Bronchial epithelial cell (primary cell): ENCODE data around the gene ZNF74. TPM values are rescaled to one million over a fixed set of nuclear protein-coding genes. Genes with fewer than 3 reads are reported as not detected.
"Not testable (repeated sequence)": the region's sequence is repeated elsewhere in the genome, so short reads cannot be mapped to it uniquely, and the experiment has no call there.

ENCODE experiments used
- DNase-seq: peaks from one replicate; pipeline ENCODE4 v3.0.0-alpha.2; 2010; ENCODE audit warnings: low read depth
- FAIRE-seq: peaks from 2 replicates; lab custom pipeline; 2011; peaks lifted over from hg19 to GRCh38; lab: Jason Lieb, UNC
- H3K27me3 ChIP-seq: 2 replicates; pipeline ENCODE4 v1.5.1; 2011; ENCODE audit warnings: low read length; ENCODE audit not compliant: control insufficient read depth, insufficient read depth
- H3K36me3 ChIP-seq: 2 replicates; pipeline ENCODE4 v1.5.1; 2011; ENCODE audit warnings: low read length; ENCODE audit not compliant: control insufficient read depth, insufficient read depth
- H3K4me3 ChIP-seq: 2 replicates; pipeline ENCODE4 v1.5.1; 2011; ENCODE audit warnings: mild to moderate bottlenecking, low read depth, low read length, control low read depth
- CTCF ChIP-seq: IDR thresholded peaks from 2 replicates; pipeline ENCODE4 v1.5.1; 2011; ENCODE audit warnings: mild to moderate bottlenecking, moderate library complexity, low read length, control low read depth, inconsistent platforms; ENCODE audit not compliant: insufficient read depth, severe bottlenecking
- total RNA-seq: library from RNA; depleted of rRNA; stranded (reverse); fragments of >200 nt; gene quantifications from 2 replicates; pipeline ENCODE4 v1.2.1, GENCODE V29; 2014

The ZNF74 gene
- total RNA-seq, 1 donor from 2014 or later: 15.5 TPM

GRCh38 chr22:20386336-20386735 is 7.6 kb upstream of the ZNF74 start:
- no peak for TF ChIP-seq CTCF
- Histone ChIP-seq H3K36me3 (no peaks in the 10 kb centered on the region), H3K27me3 (no peaks in the 10 kb centered on the region), H3K4me3 (no peak overlapping the region)
- no peak for FAIRE-seq
- no peak for DNase-seq

GRCh38 chr22:20386972-20387371 is 7.0 kb upstream of the ZNF74 start:
- H3K4me3 ChIP-seq: no peak overlapping the region
- H3K27me3 ChIP-seq: no peaks in the 10 kb centered on the region
- DNase-seq (no peak), FAIRE-seq (no peak)
- no peak for TF ChIP-seq CTCF
- no peaks in the 10 kb centered on the region for H3K36me3 ChIP-seq

- TF ChIP-seq CTCF: no peak
- FAIRE-seq (no peak), DNase-seq (no peak)
Observed at GRCh38 chr22:20388200-20388599, 5.8 kb upstream of the ZNF74 start.

GRCh38 chr22:20389288-20389687 is 4.7 kb upstream of the ZNF74 start:
- FAIRE-seq: no peak

More at GRCh38 chr22:20388200-20388599, 5.8 kb upstream of the ZNF74 start:
- H3K36me3 ChIP-seq: no peaks in the 10 kb centered on the region
- no peaks in the 10 kb centered on the region for H3K27me3 ChIP-seq
- no peak overlapping the region for H3K4me3 ChIP-seq

GRCh38 chr22:20390394-20390907 is 3.5 kb upstream of the ZNF74 start:
- Histone ChIP-seq H3K4me3 (no peak overlapping the region), H3K27me3 (no peaks in the 10 kb centered on the region), H3K36me3 (no peaks in the 10 kb centered on the region)
- TF ChIP-seq CTCF: no peak
- no peak for FAIRE-seq
- no peak for DNase-seq

More at GRCh38 chr22:20389288-20389687, 4.7 kb upstream of the ZNF74 start:
- no peak overlapping the region for H3K4me3 ChIP-seq
- H3K36me3 ChIP-seq: no peaks in the 10 kb centered on the region
- no peak for TF ChIP-seq CTCF
- H3K27me3 ChIP-seq: no peaks in the 10 kb centered on the region
- DNase-seq: no peak

- H3K27me3 ChIP-seq: no peaks in the 10 kb centered on the region
- H3K36me3 ChIP-seq: no peaks in the 10 kb centered on the region
- DNase-seq (no peak), FAIRE-seq (peak; percentile 83)
- H3K4me3 ChIP-seq: no peak overlapping the region
- no peak for TF ChIP-seq CTCF
Observed at GRCh38 chr22:20391222-20391621, 2.7 kb upstream of the ZNF74 start.

- DNase-seq, H3K27me3 ChIP-seq, H3K4me3 ChIP-seq, FAIRE-seq, H3K36me3 ChIP-seq: not testable (repeated sequence)
Observed at GRCh38 chr22:20392365-20392881, 1.5 kb upstream of the ZNF74 start.
